IPS-18c (cell line): Measurements from ENCODE around the gene ARHGEF25.
"Not testable (repeated sequence)": the region's sequence is repeated elsewhere in the genome, so short reads cannot be mapped to it uniquely, and the experiment has no call there.

Source experiments
- H3K4me3 ChIP-seq: 2 replicates; pipeline ENCODE4 v1.7.0; 2013; ENCODE audit warnings: low read depth, mild to moderate bottlenecking, low read length, moderate library complexity; ENCODE audit not compliant: insufficient read depth
- H3K9me3 ChIP-seq: one replicate; pipeline ENCODE4 v1.6.1; 2013; ENCODE audit warnings: mild to moderate bottlenecking, low read length, moderate library complexity; ENCODE audit not compliant: control insufficient read depth, insufficient read depth

Gene ARHGEF25

GRCh38 chr12:57614948-57615500 is 3.8 kb downstream of the ARHGEF25 start:
- H3K9me3 ChIP-seq, result no peaks in the 10 kb centered on the region
- H3K4me3 ChIP-seq, result no peak overlapping the region

GRCh38 chr12:57615637-57616036 is 4.4 kb downstream of the ARHGEF25 start:
- H3K4me3 ChIP-seq, result no peak overlapping the region
- no peaks in the 10 kb centered on the region for H3K9me3 ChIP-seq

GRCh38 chr12:57616383-57617101 is 5.3 kb downstream of the ARHGEF25 start:
- no peak overlapping the region for H3K4me3 ChIP-seq
- H3K9me3 ChIP-seq, result no peaks in the 10 kb centered on the region

GRCh38 chr12:57617942-57618341 is 6.7 kb downstream of the ARHGEF25 start:
- Histone ChIP-seq H3K9me3 (no peaks in the 10 kb centered on the region), H3K4me3 (no peak overlapping the region)

GRCh38 chr12:57618431-57618830 is 7.2 kb downstream of the ARHGEF25 start:
- not testable (repeated sequence) for H3K4me3 ChIP-seq, H3K9me3 ChIP-seq

- peak overlapping the region; percentile 28; the same call in 1 of the 2 replicates for H3K4me3 ChIP-seq
- H3K9me3 ChIP-seq, result no peaks in the 10 kb centered on the region
Measured at GRCh38 chr12:57618966-57619433, 7.8 kb downstream of the ARHGEF25 start.

- no peaks in the 10 kb centered on the region for H3K9me3 ChIP-seq
- H3K4me3 ChIP-seq, result peak overlapping the region; percentile 28; the same call in 1 of the 2 replicates
Measured at GRCh38 chr12:57619434-57620244, 8.4 kb downstream of the ARHGEF25 start.

GRCh38 chr12:57620245-57620935 is 9.2 kb downstream of the ARHGEF25 start:
- H3K4me3 ChIP-seq, result no peak overlapping the region

GRCh38 chr12:57620936-57621496 is 9.8 kb downstream of the ARHGEF25 start:
- Histone ChIP-seq H3K4me3 (peak overlapping the region; percentile 57; the same call in 1 of the 2 replicates), H3K9me3 (no peaks in the 10 kb centered on the region)

More at GRCh38 chr12:57620245-57620935, 9.2 kb downstream of the ARHGEF25 start:
- H3K9me3 ChIP-seq, result no peaks in the 10 kb centered on the region

GRCh38 chr12:57621497-57622292 is 10.5 kb downstream of the ARHGEF25 start:
- Histone ChIP-seq H3K9me3 (no peaks in the 10 kb centered on the region), H3K4me3 (peak overlapping the region; percentile 57)

- Histone ChIP-seq H3K9me3 (peaks cover 2% of the 10 kb centered on the region), H3K4me3 (no peak overlapping the region)
Measured at GRCh38 chr12:57622293-57623245, 11.3 kb downstream of the ARHGEF25 start.

GRCh38 chr12:57623385-57623784 is 12.2 kb downstream of the ARHGEF25 start:
- Histone ChIP-seq H3K9me3 (peaks cover 2% of the 10 kb centered on the region), H3K4me3 (no peak overlapping the region)

GRCh38 chr12:57623811-57624390 is 12.7 kb downstream of the ARHGEF25 start:
- Histone ChIP-seq H3K4me3 (no peak overlapping the region), H3K9me3 (peaks cover 2% of the 10 kb centered on the region)

GRCh38 chr12:57624441-57625220 is 13.4 kb downstream of the ARHGEF25 start:
- no peak overlapping the region for H3K4me3 ChIP-seq
- peaks cover 2% of the 10 kb centered on the region for H3K9me3 ChIP-seq
